Activated T-helper 1 cell treated with anti-CD3 and anti-CD28 coated beads, Interleukin-12 subunit alpha, Interleukin-12 subunit beta, Interleukin-2, Interleukin-4 antibody, amounts not matched to agents 30 ng/mL and 10 ng/mL and 1 ng/mL, durations not matched to agents 14 hours and 24 hours and 36 hours (primary cell): Measurements from ENCODE around the gene CAPN2. TPM values are rescaled to one million over a fixed set of nuclear protein-coding genes. Genes with fewer than 3 reads are reported as not detected.
"Not testable (repeated sequence)": the region's sequence is repeated elsewhere in the genome, so short reads cannot be mapped to it uniquely, and the experiment has no call there.

Source experiments
- DNase-seq: peaks from one replicate; pipeline ENCODE4 v3.0.0; 2021; ENCODE audit warnings: low spot score
- H3K27ac Mint-ChIP-seq: one replicate; pipeline ENCODE4 v1.8.0; 2021; ENCODE audit warnings: mild to moderate bottlenecking, mixed read lengths
- H3K27me3 Mint-ChIP-seq: one replicate; pipeline ENCODE4 v1.8.0; 2022; ENCODE audit warnings: mild to moderate bottlenecking, moderate library complexity, mixed read lengths; ENCODE audit not compliant: insufficient read depth
- H3K36me3 Mint-ChIP-seq: one replicate; pipeline ENCODE4 v1.8.0; 2021; ENCODE audit warnings: low read depth, mixed read lengths
- H3K4me1 Mint-ChIP-seq: one replicate; pipeline ENCODE4 v1.8.0; 2021; ENCODE audit warnings: low read depth, mixed read lengths
- H3K4me3 Mint-ChIP-seq: one replicate; pipeline ENCODE4 v1.8.0; 2021; ENCODE audit warnings: mild to moderate bottlenecking, moderate library complexity, mixed read lengths
- H3K9me3 Mint-ChIP-seq: one replicate; pipeline ENCODE4 v1.8.0; 2021; ENCODE audit warnings: mixed read lengths
- intact Hi-C: fragments of 100-400 bp; cut with micrococcal nuclease; formaldehyde crosslinking; loops from one replicate; pipeline ENCODE4 v1.15.1; 2024
- total RNA-seq: library from RNA; stranded (reverse); gene quantifications from 2 replicates; pipeline ENCODE4 v1.2.3, GENCODE V29; 2022

CAPN2 gene
- total RNA-seq, 1 donor from 2014 or later: 66.3 TPM

DNA sequence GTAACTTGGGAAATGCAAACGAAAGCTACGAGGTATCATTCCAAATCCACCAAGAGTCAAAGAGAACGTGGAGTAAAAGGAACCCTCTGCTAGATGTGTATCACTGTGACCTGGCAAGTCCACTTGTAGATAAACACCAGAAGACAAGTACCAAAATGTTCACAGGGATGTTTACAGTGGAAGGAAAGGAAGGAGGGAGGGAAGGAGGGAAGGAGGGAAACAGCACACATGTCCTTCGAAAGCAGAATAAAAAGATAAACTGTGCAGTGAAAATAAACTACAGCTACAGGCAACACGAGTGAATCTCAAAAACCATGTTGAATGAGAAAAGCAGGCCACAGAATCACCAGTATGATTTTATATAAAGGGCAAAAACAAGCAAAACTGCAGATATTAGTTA is 73.5 kb downstream of the CAPN2 start:
- intact Hi-C loops: no loop called here
- no peak overlapping the region for H3K4me3 Mint-ChIP-seq
- H3K4me1 Mint-ChIP-seq: peaks cover 4% of the 10 kb centered on the region
- H3K9me3 Mint-ChIP-seq: no peaks in the 10 kb centered on the region
- no peak overlapping the region for H3K27ac Mint-ChIP-seq
- H3K27me3 Mint-ChIP-seq: no peaks in the 10 kb centered on the region
- DNase-seq: no peak
- H3K36me3 Mint-ChIP-seq: peaks cover 30% of the 10 kb centered on the region

- Mint-ChIP-seq H3K27ac (no peak overlapping the region), H3K4me1 (no peaks in the 10 kb centered on the region), H3K27me3 (no peaks in the 10 kb centered on the region), H3K9me3 (no peaks in the 10 kb centered on the region), H3K36me3 (peaks cover 27% of the 10 kb centered on the region), H3K4me3 (no peak overlapping the region)
- intact Hi-C loops: no loop called here
- DNase-seq: no peak
These were observed 76.5 kb downstream of the CAPN2 start for GRCh38 chr1:223788746-223789415.

DNA sequence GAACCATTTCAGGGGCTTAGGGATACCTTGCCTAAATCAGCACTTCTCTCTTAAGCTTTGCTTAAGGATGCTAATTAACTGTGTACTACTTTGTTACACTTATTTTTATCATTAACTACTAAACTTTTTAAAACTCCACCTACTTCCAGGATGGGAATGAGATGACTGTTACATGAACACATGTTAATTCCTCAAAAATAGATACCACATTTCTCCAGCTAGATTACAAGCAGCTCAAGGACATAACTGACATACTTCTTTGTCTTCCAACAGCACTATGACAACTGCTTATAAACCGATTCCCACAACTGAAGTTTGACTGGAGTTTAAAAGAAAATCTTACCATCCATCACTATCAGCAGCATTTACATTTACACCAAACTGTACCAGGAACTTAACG is 79.7 kb downstream of the CAPN2 start:
- Mint-ChIP-seq H3K36me3 (peaks cover 25% of the 10 kb centered on the region), H3K4me3 (no peak overlapping the region), H3K4me1 (no peaks in the 10 kb centered on the region), H3K27ac (no peak overlapping the region), H3K9me3 (no peaks in the 10 kb centered on the region), H3K27me3 (no peaks in the 10 kb centered on the region)
- DNase-seq: no peak
- intact Hi-C loops: no loop called here

DNA sequence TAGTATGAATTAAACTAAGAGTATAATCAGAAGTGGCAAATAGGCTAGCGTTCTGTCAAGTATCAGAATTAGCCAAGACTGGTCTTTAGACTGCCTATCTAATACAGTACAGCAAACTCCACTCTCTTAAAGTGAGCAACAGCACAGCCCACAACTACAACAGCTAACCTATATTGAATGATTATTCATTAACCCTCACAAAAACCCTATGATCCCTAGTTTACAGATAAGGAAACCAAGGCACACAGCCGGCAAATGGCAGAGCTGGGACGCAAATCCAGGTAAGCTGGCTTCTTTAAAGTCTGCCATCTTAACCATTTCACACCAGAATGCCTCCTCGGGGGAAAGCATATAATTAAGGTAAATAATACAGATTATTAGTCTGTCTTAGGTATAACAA is 81.4 kb downstream of the CAPN2 start:
- Mint-ChIP-seq H3K4me1 (no peaks in the 10 kb centered on the region), H3K9me3 (no peaks in the 10 kb centered on the region), H3K36me3 (peaks cover 27% of the 10 kb centered on the region), H3K4me3 (no peak overlapping the region), H3K27me3 (no peaks in the 10 kb centered on the region), H3K27ac (no peak overlapping the region)
- intact Hi-C loops: no loop called here
- DNase-seq: no peak

GRCh38 chr1:223794136-223794880 is 82.0 kb downstream of the CAPN2 start:
- no peaks in the 10 kb centered on the region for H3K27me3 Mint-ChIP-seq
- no peak overlapping the region for H3K4me3 Mint-ChIP-seq
- no peaks in the 10 kb centered on the region for H3K4me1 Mint-ChIP-seq
- no peak for DNase-seq
- H3K36me3 Mint-ChIP-seq: peaks cover 26% of the 10 kb centered on the region
- intact Hi-C loops: no loop called here
- H3K27ac Mint-ChIP-seq: no peak overlapping the region
- no peaks in the 10 kb centered on the region for H3K9me3 Mint-ChIP-seq

GRCh38 chr1:223796210-223796609 is 83.9 kb downstream of the CAPN2 start:
- H3K36me3 Mint-ChIP-seq: peaks cover 30% of the 10 kb centered on the region
- no peak for DNase-seq

DNA sequence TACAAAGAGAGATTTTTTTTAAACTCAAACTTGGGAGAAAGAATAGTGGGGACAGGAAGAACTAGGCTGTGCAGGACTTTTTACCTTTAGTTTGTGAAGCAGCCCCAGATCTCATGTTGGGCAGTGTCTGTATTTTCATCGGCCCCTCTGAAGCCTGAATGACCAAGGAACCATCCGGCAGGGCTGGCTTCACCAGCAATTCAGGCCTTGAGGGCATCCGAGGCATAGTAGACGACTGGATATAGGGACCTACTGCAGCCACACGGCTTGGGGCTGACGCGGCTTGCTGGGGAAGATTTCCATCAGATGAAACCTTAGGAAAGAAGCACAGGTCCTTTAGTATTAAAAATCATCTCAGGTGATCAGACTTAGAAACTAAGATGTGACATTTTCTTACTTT is 89.7 kb downstream of the CAPN2 start:
- Mint-ChIP-seq H3K4me3 (no peak overlapping the region), H3K36me3 (peaks cover 38% of the 10 kb centered on the region), H3K27ac (no peak overlapping the region), H3K4me1 (no peaks in the 10 kb centered on the region), H3K9me3 (no peaks in the 10 kb centered on the region), H3K27me3 (no peaks in the 10 kb centered on the region)
- DNase-seq: no peak
- intact Hi-C loops: no loop called here

More at GRCh38 chr1:223796210-223796609, 83.9 kb downstream of the CAPN2 start:
- H3K4me3 Mint-ChIP-seq: no peak overlapping the region
- no peak overlapping the region for H3K27ac Mint-ChIP-seq
- intact Hi-C loops: no loop called here
- no peaks in the 10 kb centered on the region for H3K9me3 Mint-ChIP-seq
- no peaks in the 10 kb centered on the region for H3K4me1 Mint-ChIP-seq
- no peaks in the 10 kb centered on the region for H3K27me3 Mint-ChIP-seq

GRCh38 chr1:223802602-223803001 is 90.3 kb downstream of the CAPN2 start:
- Mint-ChIP-seq H3K27ac (no peak overlapping the region), H3K9me3 (peaks cover 3% of the 10 kb centered on the region), H3K4me1 (no peaks in the 10 kb centered on the region), H3K4me3 (no peak overlapping the region), H3K36me3 (peaks cover 42% of the 10 kb centered on the region), H3K27me3 (no peaks in the 10 kb centered on the region)
- intact Hi-C loops: no loop called here
- no peak for DNase-seq

- DNase-seq: no peak
- Mint-ChIP-seq H3K27me3 (no peaks in the 10 kb centered on the region), H3K27ac (no peak overlapping the region), H3K4me1 (no peaks in the 10 kb centered on the region), H3K4me3 (no peak overlapping the region), H3K36me3 (peaks cover 39% of the 10 kb centered on the region), H3K9me3 (peaks cover 3% of the 10 kb centered on the region)
- intact Hi-C loops: no loop called here
These were observed 90.9 kb downstream of the CAPN2 start for GRCh38 chr1:223803211-223803610.

GRCh38 chr1:223809905-223810304 is 97.6 kb downstream of the CAPN2 start:
- intact Hi-C loops: loop anchor here (2.0 to 5.0 kb wide), 3 partner anchors 15 to 523 kb away; no protein-coding TSS in a partner anchor
- not testable (repeated sequence) for H3K9me3 Mint-ChIP-seq, H3K27me3 Mint-ChIP-seq, H3K27ac Mint-ChIP-seq, DNase-seq, H3K4me3 Mint-ChIP-seq
- H3K36me3 Mint-ChIP-seq: peaks cover 37% of the 10 kb centered on the region
- H3K4me1 Mint-ChIP-seq: peaks cover 14% of the 10 kb centered on the region

DNA sequence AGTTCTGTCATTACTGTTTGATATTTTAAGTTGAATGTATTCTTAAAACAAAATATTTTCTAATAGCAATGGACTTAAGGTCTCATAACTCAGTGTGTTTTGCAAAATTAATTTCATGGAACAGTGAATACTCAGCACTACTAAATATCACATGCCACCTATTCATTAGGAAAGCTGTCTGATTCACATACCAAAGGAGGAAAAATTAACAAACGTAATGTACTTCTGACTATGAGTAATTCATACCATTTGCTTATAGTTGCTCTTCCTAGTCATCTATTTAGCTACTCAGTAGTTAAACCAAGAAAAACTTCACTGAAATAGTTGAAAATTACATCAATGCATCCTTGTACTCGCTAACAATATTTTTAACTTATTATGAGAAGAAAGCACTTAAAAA is 98.2 kb downstream of the CAPN2 start:
- no peak overlapping the region for H3K27ac Mint-ChIP-seq
- DNase-seq: no peak
- peaks cover 3% of the 10 kb centered on the region for H3K9me3 Mint-ChIP-seq
- peaks cover 40% of the 10 kb centered on the region for H3K36me3 Mint-ChIP-seq
- no peak overlapping the region for H3K4me3 Mint-ChIP-seq
- H3K4me1 Mint-ChIP-seq: peaks cover 14% of the 10 kb centered on the region
- intact Hi-C loops: loop anchor here (2.0 to 5.0 kb wide), 3 partner anchors 14 to 522 kb away; no protein-coding TSS in a partner anchor
- H3K27me3 Mint-ChIP-seq: no peaks in the 10 kb centered on the region

DNA sequence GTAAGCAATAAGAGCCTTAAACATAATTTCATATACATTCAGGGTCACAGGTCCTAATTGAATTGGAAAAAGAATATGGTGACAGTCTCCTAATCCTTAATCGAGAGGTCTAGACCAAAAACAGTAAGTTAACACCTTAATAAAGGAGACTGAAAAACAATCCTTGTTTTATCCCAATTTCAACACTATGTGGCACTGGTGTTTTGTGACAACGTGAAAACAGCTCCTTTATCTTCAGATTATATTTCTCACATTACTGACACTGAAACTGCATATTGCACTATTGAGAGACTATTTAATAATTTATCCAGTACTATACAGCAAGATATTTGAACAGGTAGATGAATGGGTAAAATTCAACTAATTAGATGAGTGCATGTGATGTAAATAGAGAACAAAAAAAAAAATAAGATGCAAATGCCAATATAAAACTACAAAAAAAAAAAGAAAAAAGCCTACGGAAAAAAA is 99.3 kb downstream of the CAPN2 start:
- DNase-seq: no peak
- peaks cover 3% of the 10 kb centered on the region for H3K9me3 Mint-ChIP-seq
- no peaks in the 10 kb centered on the region for H3K27me3 Mint-ChIP-seq
- no peak overlapping the region for H3K4me3 Mint-ChIP-seq
- intact Hi-C loops: loop anchor here (1.0 to 5.0 kb wide), 5 partner anchors 13 to 521 kb away; no protein-coding TSS in a partner anchor
- peaks cover 14% of the 10 kb centered on the region for H3K4me1 Mint-ChIP-seq
- H3K27ac Mint-ChIP-seq: no peak overlapping the region
- peaks cover 33% of the 10 kb centered on the region for H3K36me3 Mint-ChIP-seq

DNA sequence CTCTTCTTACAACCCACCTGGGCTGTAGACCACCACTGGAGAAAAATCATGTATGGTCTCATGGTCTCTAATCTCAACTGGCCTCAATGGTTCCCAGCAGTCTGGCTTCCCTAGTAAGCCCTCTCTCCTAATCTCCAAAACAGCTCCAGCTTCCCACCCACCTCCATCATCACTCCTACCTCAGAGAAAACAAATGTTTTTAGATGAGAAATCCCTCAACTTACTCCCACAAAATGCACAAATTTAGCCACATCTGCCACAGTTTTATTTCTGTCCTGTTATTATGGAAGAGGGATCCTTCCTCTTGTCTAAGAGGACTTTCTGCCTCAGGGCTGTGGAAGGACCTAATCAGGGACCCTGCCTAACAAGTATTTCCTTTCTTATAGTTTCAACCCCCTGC is 101.3 kb downstream of the CAPN2 start:
- Mint-ChIP-seq H3K4me1 (peaks cover 14% of the 10 kb centered on the region), H3K4me3 (no peak overlapping the region), H3K27ac (no peak overlapping the region), H3K27me3 (no peaks in the 10 kb centered on the region), H3K9me3 (no peaks in the 10 kb centered on the region), H3K36me3 (peaks cover 23% of the 10 kb centered on the region)
- intact Hi-C loops: loop anchor here (5.0 kb wide), 1 partner anchor 94 kb away; no protein-coding TSS in a partner anchor
- no peak for DNase-seq
